CD4-positive, alpha-beta T cell treated with Interleukin-6 for 4 hours (primary cell): ENCODE data around the gene SH3GL3.

Experiments
- DNase-seq: peaks from one replicate; pipeline ENCODE4 v3.0.0-alpha.2; 2020; ENCODE audit warnings: mixed read lengths

SH3GL3 gene

GRCh38 chr15:83570756-83571155 lies 123.6 kb downstream of the SH3GL3 start:
- no peak for DNase-seq

- DNase-seq, result no peak
These were observed 124.9 kb downstream of the SH3GL3 start for GRCh38 chr15:83571820-83572707.

- DNase-seq, result no peak
These were observed 127.2 kb downstream of the SH3GL3 start for GRCh38 chr15:83574345-83574744.

- no peak for DNase-seq
These were observed 131.6 kb downstream of the SH3GL3 start for GRCh38 chr15:83578691-83579090.

- no peak for DNase-seq
These were observed 134.2 kb downstream of the SH3GL3 start for GRCh38 chr15:83581381-83581780.

DNA sequence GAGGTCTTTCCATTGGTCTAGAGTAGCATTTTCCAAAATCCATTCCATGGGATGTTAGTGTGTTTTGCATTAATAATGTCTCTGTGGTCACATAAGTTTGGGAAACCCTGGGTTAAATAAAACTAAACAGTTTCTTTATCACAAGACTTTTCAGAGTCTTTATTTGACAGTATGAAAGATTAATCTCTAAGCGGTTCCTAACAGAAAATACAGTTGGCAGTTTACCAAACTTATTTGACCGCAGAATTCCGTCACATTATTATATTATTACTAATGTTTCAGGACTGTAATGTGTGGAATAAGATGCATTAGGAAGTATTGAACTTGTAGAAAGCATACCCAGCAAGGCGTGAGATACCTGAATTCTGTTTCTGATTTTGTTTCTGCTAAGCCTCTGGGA lies 135.2 kb downstream of the SH3GL3 start:
- DNase-seq, result no peak

DNA sequence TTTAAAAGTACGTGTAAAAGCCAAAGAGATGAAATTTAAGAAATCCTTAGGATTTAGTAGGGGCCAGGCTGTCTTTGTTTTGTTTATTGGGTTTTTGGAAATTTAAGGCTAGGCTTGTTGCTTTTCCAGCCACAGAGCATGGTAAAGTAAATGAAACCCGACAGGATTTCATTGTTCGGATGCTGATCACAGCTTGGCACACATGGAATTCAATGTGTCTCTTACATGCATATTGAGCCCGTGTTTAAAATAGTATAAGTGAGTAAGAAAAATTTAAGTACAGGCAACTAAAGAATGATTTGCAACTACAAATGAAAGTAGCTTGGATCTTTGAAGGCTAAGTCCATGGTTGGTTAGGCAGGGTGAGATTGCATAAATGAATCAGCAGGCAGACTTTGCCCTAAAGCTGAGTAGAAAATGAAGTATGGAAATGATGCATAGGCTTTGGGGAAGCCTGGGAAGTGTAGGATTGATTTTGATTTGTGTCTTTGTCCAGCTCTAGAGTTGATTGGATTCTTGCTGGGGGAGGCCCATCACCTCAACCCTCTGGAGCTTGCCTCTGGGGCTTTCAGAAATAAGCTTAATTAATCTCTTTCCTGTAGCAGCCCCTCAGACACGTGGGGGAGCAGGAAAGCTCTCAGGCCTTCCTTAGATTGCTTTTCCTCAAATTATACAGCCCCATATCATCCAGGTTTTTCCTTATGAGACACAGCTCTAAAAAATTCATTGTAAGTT lies 138.6 kb downstream of the SH3GL3 start:
- no peak for DNase-seq

- DNase-seq, result no peak
These were observed 139.9 kb downstream of the SH3GL3 start for GRCh38 chr15:83587091-83587490.

- DNase-seq, result no peak
These were observed 141.3 kb downstream of the SH3GL3 start for GRCh38 chr15:83588441-83588840.

DNA sequence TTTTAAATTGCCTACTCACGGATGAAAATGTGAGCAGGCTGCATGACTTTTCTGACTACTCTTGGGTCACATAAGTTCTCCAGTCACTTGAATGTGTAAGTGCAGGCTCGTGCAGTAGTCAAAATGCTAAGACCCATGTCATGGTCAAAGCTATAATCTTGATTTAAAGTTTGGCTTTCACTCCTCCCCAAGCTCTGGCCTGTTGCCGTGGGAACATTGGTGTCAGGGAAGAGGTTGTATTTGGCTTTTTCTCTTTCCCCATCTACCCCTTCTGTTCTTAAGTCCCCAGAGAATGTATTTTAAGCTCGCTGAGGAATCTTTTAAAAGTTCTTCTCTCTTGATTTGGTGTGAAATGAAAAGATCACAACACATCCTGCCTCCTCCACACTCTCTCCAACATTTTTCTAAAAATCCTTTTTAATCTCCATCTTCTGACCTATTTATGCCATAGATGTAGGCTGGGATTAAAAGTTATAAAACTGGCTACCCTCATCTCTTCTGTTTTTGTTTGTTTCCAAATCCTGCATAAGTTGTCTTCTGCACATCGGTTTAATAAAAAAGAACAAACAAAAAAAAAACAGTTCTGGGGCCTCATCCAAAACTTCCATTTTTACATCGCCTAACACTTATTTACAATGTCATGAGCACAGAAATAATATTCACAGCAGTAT lies 145.4 kb downstream of the SH3GL3 start:
- DNase-seq, result no peak

DNA sequence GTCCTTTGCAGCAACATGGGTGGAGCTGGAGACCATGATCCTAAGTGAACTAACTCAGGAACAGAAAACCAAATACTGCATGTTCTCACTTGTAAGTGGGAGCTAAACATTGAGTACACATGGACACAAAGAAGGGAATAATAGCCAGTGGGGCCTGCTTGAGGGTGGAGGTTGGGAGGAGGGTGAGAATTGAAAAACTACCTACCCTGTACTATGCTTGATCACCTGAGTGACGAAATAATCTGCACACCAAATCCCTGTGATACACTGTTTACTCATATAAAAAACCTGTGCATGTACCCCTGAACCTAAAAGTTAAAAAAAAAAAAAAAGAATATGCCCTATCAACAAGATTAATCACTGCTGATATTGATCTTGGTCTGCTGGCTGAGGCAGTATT lies 148.1 kb downstream of the SH3GL3 start:
- no peak for DNase-seq

DNA sequence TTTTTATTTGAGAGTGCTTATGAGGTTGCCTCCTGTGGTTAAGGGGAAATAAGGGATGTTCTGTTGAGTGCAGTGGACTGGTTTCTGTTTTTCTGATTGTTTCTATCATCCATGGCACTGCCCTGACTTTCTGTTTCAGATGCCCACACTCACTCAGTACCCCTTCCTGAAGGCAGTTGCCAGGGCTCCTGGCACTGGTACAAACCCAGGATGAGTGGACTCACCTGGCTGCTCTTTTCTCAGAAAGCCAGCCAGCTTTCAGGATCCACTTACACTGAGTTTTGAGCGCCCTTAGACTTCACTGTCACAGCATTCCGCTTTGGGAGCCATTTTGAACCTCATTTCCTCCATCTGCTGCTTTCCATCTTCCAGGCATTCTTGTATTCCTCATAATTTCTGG lies 150.9 kb downstream of the SH3GL3 start:
- no peak for DNase-seq

DNA sequence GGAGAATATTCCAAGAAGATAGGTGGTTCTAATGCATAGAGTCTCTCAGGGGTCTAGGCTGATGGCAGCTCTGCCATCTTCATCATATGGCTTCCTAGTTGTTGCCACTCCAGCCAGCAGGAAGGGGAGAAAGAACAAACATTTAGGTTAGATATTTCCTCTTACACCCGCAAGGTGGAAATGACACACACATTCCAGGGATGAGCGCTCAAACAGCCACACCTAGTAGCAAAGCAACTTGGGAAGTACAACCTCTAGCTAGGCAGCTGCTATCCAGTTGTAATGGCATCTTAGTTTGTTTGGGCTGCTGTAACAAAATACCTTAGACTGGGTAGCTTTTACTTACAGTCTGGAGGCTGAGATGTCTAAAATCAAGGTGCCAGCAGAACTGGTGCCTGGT lies 154.9 kb downstream of the SH3GL3 start:
- DNase-seq, result no peak

GRCh38 chr15:83604549-83604948 lies 157.4 kb downstream of the SH3GL3 start:
- DNase-seq, result no peak

- no peak for DNase-seq
These were observed 158.2 kb downstream of the SH3GL3 start for GRCh38 chr15:83605111-83605945.

DNA sequence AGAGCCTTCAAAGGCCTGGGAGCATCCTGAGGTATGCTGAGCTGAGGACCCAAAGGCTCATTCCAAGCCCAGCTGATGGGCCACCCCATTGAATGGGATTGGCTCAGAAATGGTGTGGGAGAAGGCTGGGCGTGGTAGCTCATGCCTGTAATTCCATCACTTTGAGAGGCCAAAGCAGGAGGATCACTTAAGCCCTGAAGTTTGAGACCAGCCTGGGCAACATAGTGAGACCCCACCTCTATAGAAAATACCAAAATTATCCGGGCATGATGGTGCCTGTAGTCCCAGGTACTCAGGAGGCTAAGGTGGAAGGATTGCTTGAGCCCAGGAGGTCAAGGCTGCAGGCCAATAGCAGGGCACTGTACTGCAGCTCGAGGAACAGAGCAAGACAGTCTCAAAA lies 163.0 kb downstream of the SH3GL3 start:
- no peak for DNase-seq

DNA sequence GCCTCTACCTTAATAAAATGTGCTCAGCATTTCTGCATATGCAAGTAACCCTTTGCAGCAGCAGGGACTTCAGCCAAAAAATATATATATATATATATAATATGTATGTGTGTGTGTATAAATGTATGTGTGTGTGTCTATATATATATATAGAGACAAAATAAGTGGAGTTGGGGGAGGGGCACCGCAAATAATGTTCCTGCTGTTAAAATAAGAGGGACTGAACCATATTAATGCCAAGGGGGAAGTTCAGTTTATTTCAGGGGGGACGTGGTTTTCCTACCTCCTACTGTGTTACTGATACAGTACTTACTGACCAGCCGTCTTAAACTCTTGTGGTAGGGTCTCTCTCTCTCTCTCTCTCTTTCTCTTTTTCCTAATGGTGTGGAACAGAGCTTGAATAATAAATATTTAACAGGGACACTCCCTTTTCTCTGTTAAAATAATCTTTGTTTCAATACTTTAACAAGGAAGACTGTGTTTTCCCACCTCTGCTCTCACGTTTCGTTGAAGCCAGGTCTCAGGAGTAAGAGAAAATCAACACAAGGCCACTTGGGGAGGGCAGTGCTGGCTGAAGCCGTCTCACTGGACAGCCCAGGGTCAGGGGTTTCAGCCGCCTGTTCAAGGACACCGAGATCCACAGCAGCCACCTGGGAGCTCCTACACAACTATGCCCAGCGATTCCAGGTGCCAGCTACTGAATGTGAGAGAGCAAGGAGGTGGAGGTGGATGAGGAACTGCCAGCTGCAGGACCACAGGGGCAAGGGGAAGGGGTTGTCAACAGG lies 164.0 kb downstream of the SH3GL3 start:
- DNase-seq, result no peak

DNA sequence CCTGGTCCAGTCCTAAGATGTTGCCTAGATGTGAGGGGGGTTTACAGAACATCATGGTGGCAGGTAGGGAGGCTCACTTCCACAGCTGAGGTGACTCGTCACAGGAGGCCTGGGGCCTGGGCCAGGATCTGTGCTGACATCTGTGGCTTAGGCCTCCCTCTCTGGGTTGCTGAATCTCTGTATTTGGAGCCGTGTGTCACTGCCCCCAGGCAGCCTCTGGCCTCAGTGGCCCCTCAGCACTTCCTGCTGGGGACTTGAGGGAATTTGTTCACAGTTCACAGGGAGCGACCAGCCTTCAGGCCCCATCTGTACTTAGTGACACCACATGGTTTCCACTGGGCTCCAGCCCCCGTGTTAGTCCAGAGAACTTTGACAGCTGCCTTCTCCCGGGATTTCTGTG lies 165.1 kb downstream of the SH3GL3 start:
- DNase-seq, result no peak

DNA sequence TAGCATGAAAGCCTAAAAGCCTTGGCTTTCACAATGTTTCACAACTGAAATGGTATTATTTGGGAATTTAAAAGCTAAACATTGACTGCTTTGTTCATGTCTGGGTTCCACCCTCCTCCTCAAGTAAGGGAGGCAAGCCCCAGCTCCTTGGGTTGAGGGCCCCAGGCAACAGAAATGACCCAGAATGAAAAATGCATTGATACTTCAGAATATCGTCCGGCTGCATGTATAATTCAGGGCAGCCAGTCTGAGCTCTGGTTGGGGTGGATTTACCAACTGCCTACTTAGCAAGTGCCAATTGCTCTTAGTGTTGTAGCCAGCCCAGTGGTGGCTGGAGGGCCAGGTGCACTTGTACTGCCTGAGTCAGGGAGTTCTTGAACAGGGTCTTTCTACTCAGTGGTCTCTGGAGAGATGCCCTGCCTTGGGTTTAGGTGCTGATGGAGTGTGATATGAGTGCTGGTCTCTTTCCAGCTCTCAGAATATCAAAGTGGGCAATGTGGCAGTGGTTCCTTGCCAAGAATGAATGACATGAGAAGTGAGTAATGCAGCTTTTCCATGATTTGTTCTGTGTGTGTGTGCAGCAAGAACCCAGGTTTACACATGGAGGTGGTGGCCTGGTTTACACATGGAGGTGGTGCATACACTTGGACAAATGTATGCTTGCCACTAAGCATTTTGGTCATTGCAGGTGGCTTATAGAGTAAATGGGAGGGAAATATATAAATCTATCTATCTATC lies 165.9 kb downstream of the SH3GL3 start:
- no peak for DNase-seq

DNA sequence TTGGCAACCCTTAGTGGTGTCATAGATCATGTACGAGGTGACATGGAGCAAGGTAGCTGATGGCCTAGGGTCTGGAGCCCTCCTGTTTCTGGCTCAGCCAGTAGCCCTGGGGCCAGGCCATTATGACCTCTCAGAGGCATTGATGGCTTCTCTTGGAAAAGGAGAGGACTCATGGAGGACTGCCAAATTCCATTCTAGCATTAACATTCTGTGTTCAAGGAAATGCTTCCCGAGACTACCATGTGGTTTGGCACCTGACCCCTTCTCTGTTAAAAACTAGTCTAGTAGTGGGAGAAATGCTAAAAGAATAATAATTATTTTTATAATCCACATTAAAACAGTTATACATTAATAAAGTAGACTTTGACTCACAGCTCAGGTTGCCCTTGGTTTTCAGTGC lies 166.6 kb downstream of the SH3GL3 start:
- DNase-seq, result no peak

DNA sequence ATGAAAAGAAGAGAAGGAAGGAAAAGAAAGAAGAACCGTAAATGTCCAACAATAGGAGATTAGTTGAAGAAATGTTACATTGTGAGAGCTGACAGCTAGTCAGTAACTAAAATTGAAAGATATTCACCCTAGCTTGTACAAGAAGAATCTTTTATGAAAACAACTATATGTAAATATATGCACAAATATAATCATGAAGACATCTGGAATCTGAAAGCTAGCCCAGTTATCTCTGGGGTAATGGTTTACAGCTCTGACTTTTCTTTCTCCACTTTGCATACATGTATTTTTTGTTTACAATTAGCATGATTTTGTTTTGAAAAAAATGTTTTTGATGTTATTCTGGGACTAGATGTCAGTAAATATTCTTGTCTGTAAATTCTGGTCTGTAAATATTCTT lies 169.7 kb downstream of the SH3GL3 start:
- DNase-seq, result no peak
